Measurements from ENCODE around the gene SDK2.

DNA sequence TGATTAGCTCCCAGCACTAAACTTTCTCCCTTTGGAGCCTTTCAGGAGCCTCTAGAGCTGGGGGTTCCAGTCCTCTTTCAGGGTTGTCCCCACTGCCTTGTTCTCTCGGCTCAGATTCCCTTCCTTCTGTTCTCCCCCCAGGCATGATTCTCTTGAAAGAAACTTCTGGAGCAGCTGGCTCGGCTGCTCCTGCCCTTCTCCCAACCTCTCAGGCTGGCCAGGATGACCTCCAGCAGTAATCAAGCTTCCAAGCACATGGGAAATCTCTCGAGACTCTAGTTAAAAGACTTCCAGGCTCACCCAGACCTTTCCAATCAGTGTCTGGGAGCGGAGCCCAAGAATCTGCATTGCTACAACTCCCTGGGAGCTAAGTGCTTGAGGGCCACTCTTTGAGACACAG, 3.6 kb downstream of the SDK2 start:
- TF ChIP-seq CTCF (IDR thresholded peaks at IDR 0.05) (no peak), POLR2A (IDR thresholded peaks at IDR 0.05) (no peak)
